Measurements from ENCODE around the gene LHFPL2. TPM values are rescaled to one million over a fixed set of nuclear protein-coding genes. Genes with fewer than 3 reads are reported as not detected.

LHFPL2 gene
- total RNA-seq, 3 donors from 2014 or later = 44.8 to 63.6 (median 50.2) TPM

DNA sequence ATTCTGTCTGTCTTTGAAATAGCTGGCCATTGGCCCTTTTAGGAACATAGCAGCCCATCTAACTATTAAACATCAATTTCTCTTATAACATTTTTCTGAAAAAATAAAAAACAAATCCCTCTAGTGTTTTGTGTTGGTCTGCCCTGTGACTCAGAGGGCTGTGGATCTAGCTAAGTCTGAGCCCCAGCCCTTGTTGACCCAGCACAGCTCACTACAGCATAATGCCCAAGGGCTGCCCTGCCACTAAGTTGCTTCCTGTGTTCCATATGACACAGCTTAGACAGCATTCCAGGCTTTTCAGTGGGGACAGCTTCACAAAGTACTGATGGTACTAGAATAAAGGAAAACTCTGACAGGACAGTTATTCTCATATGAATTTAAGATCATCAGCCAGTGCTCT, 152.2 kb downstream of the LHFPL2 start:
- TF ChIP-seq, protein P1, sequence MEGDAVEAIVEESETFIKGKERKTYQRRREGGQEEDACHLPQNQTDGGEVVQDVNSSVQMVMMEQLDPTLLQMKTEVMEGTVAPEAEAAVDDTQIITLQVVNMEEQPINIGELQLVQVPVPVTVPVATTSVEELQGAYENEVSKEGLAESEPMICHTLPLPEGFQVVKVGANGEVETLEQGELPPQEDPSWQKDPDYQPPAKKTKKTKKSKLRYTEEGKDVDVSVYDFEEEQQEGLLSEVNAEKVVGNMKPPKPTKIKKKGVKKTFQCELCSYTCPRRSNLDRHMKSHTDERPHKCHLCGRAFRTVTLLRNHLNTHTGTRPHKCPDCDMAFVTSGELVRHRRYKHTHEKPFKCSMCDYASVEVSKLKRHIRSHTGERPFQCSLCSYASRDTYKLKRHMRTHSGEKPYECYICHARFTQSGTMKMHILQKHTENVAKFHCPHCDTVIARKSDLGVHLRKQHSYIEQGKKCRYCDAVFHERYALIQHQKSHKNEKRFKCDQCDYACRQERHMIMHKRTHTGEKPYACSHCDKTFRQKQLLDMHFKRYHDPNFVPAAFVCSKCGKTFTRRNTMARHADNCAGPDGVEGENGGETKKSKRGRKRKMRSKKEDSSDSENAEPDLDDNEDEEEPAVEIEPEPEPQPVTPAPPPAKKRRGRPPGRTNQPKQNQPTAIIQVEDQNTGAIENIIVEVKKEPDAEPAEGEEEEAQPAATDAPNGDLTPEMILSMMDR (IDR thresholded peaks at IDR 0.05) = no peak
- Histone ChIP-seq H3K4me1 (ENCODE audit: low read depth) (no peaks in the 10 kb centered on the region), H3K4me3 (no peak overlapping the region), H3K36me3 (ENCODE audit: low read depth) (no peaks in the 10 kb centered on the region), H3K9me3 (no peaks in the 10 kb centered on the region)
- intact Hi-C loops (cut with DNase I, micrococcal nuclease) = no loop called here
- no peak for DNase-seq
- peak; percentile 55 for ATAC-seq

DNA sequence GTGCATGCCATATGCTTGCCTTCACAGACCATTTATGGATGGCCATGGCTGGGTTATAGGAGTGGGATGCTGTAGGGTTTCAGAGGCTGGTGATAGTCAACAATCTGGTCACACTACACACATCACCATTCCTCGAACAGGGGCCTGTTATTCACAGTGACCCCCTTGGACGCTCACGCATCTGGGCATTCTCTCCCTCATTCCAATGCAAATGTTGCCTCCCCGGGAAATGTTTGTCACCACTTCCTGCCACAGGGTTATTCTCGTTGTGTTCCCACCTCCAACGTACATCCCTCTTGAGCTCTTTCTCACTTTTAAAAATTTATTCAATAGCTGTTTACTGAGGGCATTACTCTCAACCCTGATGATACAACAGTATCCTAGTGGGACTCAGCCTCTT, 152.8 kb downstream of the LHFPL2 start:
- TF ChIP-seq, protein P1 (IDR thresholded peaks at IDR 0.05) = no peak
- Histone ChIP-seq H3K36me3 (ENCODE audit: low read depth) (no peaks in the 10 kb centered on the region), H3K9me3 (no peaks in the 10 kb centered on the region), H3K4me3 (no peak overlapping the region), H3K4me1 (ENCODE audit: low read depth) (no peaks in the 10 kb centered on the region)
- DNase-seq = no peak
- ATAC-seq = no peak
- intact Hi-C loops (cut with DNase I, micrococcal nuclease) = no loop called here

DNA sequence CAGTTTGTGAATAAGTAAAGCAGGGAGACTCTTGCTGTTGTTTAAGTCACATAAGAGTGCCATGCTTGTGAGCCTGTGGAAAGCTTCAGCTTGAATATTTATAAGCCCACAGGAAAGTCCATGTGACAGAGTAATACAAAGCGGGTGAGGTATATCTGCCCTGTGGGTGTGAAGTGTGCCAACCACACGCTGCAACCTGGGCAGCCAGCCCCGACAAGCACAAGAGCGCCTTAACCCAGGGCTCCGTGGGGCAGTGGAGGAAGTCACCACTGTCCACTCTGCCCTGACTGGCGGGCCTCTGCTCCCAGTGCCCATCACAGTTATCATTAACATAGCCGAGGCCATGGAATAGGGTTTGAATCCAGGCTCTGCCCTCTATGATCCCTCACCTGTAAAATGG, 155.9 kb downstream of the LHFPL2 start:
- ATAC-seq (no peak), DNase-seq (no peak)
- Histone ChIP-seq H3K4me1 (ENCODE audit: low read depth) (no peaks in the 10 kb centered on the region), H3K4me3 (no peak overlapping the region), H3K9me3 (no peaks in the 10 kb centered on the region), H3K36me3 (ENCODE audit: low read depth) (no peaks in the 10 kb centered on the region)
- TF ChIP-seq, protein P1 (IDR thresholded peaks at IDR 0.05) = no peak
- intact Hi-C loops (cut with DNase I, micrococcal nuclease) = no loop called here

DNA sequence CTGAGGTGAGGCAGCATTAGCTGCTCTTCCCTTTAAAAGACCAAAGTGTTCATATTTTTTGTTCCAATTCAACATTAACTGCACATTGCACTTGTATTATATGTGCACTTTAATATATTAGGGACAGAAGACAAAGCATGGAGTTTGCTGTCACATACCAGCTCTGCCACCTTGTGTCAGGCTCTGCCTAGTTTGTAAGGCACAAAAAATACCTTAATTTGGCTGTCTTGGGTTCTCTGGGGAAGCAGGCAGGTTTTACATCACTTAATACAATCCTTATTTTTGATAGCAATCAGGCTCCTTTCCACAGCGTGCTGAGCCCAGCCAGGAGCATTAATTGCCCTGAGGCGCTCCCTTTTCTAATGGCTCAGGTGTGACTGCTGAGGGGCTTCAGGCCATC, 156.3 kb downstream of the LHFPL2 start:
- Histone ChIP-seq H3K9me3 (no peaks in the 10 kb centered on the region), H3K36me3 (ENCODE audit: low read depth) (no peaks in the 10 kb centered on the region), H3K4me3 (no peak overlapping the region), H3K4me1 (ENCODE audit: low read depth) (no peaks in the 10 kb centered on the region)
- intact Hi-C loops (cut with DNase I, micrococcal nuclease) = no loop called here
- TF ChIP-seq, protein P1 (IDR thresholded peaks at IDR 0.05) = no peak
- DNase-seq (no peak), ATAC-seq (no peak)

DNA sequence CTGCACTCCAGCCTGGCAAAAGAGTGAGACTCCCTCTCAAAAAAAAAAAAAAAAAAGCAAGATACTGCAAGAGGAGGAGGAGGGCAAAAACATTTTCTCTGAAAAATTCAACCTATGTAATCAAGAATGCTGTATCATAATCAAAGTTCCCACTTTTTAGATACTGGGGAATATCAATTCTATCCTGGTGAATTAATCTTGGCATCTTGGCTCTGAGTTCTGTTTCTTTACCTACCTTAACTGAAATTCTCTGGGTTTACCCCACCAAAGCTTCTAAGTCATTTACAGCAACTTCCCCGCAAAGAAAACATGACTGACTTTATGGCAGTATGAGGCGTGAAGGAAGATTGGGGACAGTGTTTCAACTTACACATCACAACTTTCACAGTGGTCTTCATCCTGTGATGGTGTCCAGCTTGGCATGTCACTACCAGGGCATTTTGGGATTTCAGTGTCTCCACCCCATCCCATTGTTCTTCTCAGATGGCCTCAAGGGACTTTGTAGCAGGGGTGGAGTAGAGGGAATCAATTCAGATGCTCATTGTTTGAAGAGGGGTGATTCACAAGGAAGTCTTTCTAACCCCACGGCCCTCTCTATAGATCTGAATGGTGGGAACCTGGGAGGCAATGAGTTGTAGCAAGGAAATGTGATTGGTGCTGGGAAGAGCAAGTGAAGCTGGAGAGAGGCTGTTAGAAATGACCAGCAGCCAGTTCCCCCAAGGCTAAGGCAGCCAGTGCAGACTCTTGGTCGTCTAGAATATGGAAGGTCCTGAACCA, 157.7 kb downstream of the LHFPL2 start:
- intact Hi-C loops (cut with DNase I, micrococcal nuclease) = no loop called here
- Histone ChIP-seq H3K36me3 (ENCODE audit: low read depth) (no peaks in the 10 kb centered on the region), H3K4me3 (no peak overlapping the region), H3K4me1 (ENCODE audit: low read depth) (no peaks in the 10 kb centered on the region), H3K9me3 (no peaks in the 10 kb centered on the region)
- no peak for DNase-seq
- ATAC-seq = peak; percentile 13
- TF ChIP-seq, protein P1 (IDR thresholded peaks at IDR 0.05) = no peak

Data from mucosa of descending colon (tissue), 3 donors.